Stimulated activated naive CD8-positive, alpha-beta T cell treated with anti-CD3 and anti-CD28 coated beads, Interleukin-15, Interleukin-2, amounts not matched to agents 100 ng/mL and 50 ng/mL, for 24 hours (primary cell): ENCODE measurements around the gene RNF145.
"Not testable (repeated sequence)": the region's sequence is repeated elsewhere in the genome, so short reads cannot be mapped to it uniquely, and the experiment has no call there.

Experiments
- H3K27ac Mint-ChIP-seq: one replicate; pipeline ENCODE4 v1.8.0; 2021; ENCODE audit warnings: mild to moderate bottlenecking, mixed read lengths
- H3K27me3 Mint-ChIP-seq: one replicate; pipeline ENCODE4 v1.8.0; 2021; ENCODE audit warnings: mixed read lengths
- H3K36me3 Mint-ChIP-seq: one replicate; pipeline ENCODE4 v1.8.0; 2021; ENCODE audit warnings: low read depth, mixed read lengths
- H3K4me1 Mint-ChIP-seq: one replicate; pipeline ENCODE4 v1.8.0; 2021; ENCODE audit warnings: low read depth, mixed read lengths
- H3K4me3 Mint-ChIP-seq: one replicate; pipeline ENCODE4 v1.8.0; 2021; ENCODE audit warnings: mild to moderate bottlenecking, mixed read lengths
- H3K9me3 Mint-ChIP-seq: one replicate; pipeline ENCODE4 v1.8.0; 2021; ENCODE audit warnings: mixed read lengths

Gene RNF145

GRCh38 chr5:159166416-159166815 is 42.9 kb downstream of the RNF145 start:
- Mint-ChIP-seq H3K27me3 (no peaks in the 10 kb centered on the region), H3K27ac (no peak overlapping the region), H3K9me3 (no peaks in the 10 kb centered on the region), H3K36me3 (peaks cover 51% of the 10 kb centered on the region), H3K4me1 (peaks cover 45% of the 10 kb centered on the region), H3K4me3 (no peak overlapping the region)

GRCh38 chr5:159163701-159164046 is 45.7 kb downstream of the RNF145 start:
- Mint-ChIP-seq H3K36me3 (peaks cover 66% of the 10 kb centered on the region), H3K27me3 (no peaks in the 10 kb centered on the region), H3K4me3 (no peak overlapping the region), H3K4me1 (peaks cover 53% of the 10 kb centered on the region), H3K9me3 (no peaks in the 10 kb centered on the region), H3K27ac (peak overlapping the region; percentile 74)

GRCh38 chr5:159163027-159163700 is 46.2 kb downstream of the RNF145 start:
- Mint-ChIP-seq H3K36me3 (peaks cover 71% of the 10 kb centered on the region), H3K27ac (peak overlapping the region; percentile 74), H3K4me3 (no peak overlapping the region), H3K9me3 (no peaks in the 10 kb centered on the region), H3K27me3 (no peaks in the 10 kb centered on the region), H3K4me1 (peaks cover 58% of the 10 kb centered on the region)

- H3K9me3 Mint-ChIP-seq, result no peaks in the 10 kb centered on the region
- H3K27me3 Mint-ChIP-seq, result no peaks in the 10 kb centered on the region
- peaks cover 71% of the 10 kb centered on the region for H3K4me1 Mint-ChIP-seq
- H3K27ac Mint-ChIP-seq, result peak overlapping the region; percentile 92
- H3K36me3 Mint-ChIP-seq, result peaks cover 68% of the 10 kb centered on the region
- H3K4me3 Mint-ChIP-seq, result peak overlapping the region; percentile 42
Observed at GRCh38 chr5:159161361-159162214, 47.8 kb downstream of the RNF145 start.

- Mint-ChIP-seq H3K4me1 (peaks cover 67% of the 10 kb centered on the region), H3K27ac (peak overlapping the region; percentile 28), H3K36me3 (peaks cover 65% of the 10 kb centered on the region)
- not testable (repeated sequence) for H3K9me3 Mint-ChIP-seq, H3K27me3 Mint-ChIP-seq, H3K4me3 Mint-ChIP-seq
Observed at GRCh38 chr5:159158553-159159091, 50.7 kb downstream of the RNF145 start.

GRCh38 chr5:159157552-159157951 is 51.8 kb downstream of the RNF145 start:
- Mint-ChIP-seq H3K36me3 (peaks cover 58% of the 10 kb centered on the region), H3K27ac (no peak overlapping the region), H3K9me3 (no peaks in the 10 kb centered on the region), H3K4me3 (no peak overlapping the region), H3K4me1 (peaks cover 56% of the 10 kb centered on the region), H3K27me3 (no peaks in the 10 kb centered on the region)

GRCh38 chr5:159156426-159157238 is 52.7 kb downstream of the RNF145 start:
- Mint-ChIP-seq H3K27me3 (no peaks in the 10 kb centered on the region), H3K27ac (peak overlapping the region; percentile 33), H3K9me3 (no peaks in the 10 kb centered on the region), H3K4me1 (peaks cover 50% of the 10 kb centered on the region), H3K4me3 (no peak overlapping the region), H3K36me3 (peaks cover 52% of the 10 kb centered on the region)

- Mint-ChIP-seq H3K9me3 (no peaks in the 10 kb centered on the region), H3K36me3 (peaks cover 46% of the 10 kb centered on the region), H3K27ac (no peak overlapping the region), H3K27me3 (no peaks in the 10 kb centered on the region), H3K4me1 (peaks cover 44% of the 10 kb centered on the region), H3K4me3 (no peak overlapping the region)
Observed at GRCh38 chr5:159155960-159156359, 53.4 kb downstream of the RNF145 start.

GRCh38 chr5:159152876-159153275 is 56.5 kb downstream of the RNF145 start:
- Mint-ChIP-seq H3K27ac (no peak overlapping the region), H3K36me3 (peaks cover 19% of the 10 kb centered on the region), H3K9me3 (no peaks in the 10 kb centered on the region), H3K27me3 (no peaks in the 10 kb centered on the region), H3K4me1 (peaks cover 23% of the 10 kb centered on the region), H3K4me3 (no peak overlapping the region)

- Mint-ChIP-seq H3K4me3 (no peak overlapping the region), H3K27me3 (peaks cover 7% of the 10 kb centered on the region)
Observed at GRCh38 chr5:159149085-159149484, 60.3 kb downstream of the RNF145 start.

GRCh38 chr5:159147976-159148375 is 61.4 kb downstream of the RNF145 start:
- H3K9me3 Mint-ChIP-seq, result no peaks in the 10 kb centered on the region
- no peak overlapping the region for H3K27ac Mint-ChIP-seq
- no peaks in the 10 kb centered on the region for H3K4me1 Mint-ChIP-seq
- H3K27me3 Mint-ChIP-seq, result peaks cover 16% of the 10 kb centered on the region
- no peak overlapping the region for H3K4me3 Mint-ChIP-seq
- H3K36me3 Mint-ChIP-seq, result no peaks in the 10 kb centered on the region

More at GRCh38 chr5:159149085-159149484, 60.3 kb downstream of the RNF145 start:
- H3K4me1 Mint-ChIP-seq, result no peaks in the 10 kb centered on the region
- H3K9me3 Mint-ChIP-seq, result no peaks in the 10 kb centered on the region
- no peak overlapping the region for H3K27ac Mint-ChIP-seq
- H3K36me3 Mint-ChIP-seq, result no peaks in the 10 kb centered on the region

- Mint-ChIP-seq H3K4me3 (no peak overlapping the region), H3K27ac (no peak overlapping the region), H3K4me1 (no peaks in the 10 kb centered on the region), H3K27me3 (peaks cover 23% of the 10 kb centered on the region), H3K36me3 (no peaks in the 10 kb centered on the region), H3K9me3 (no peaks in the 10 kb centered on the region)
Observed at GRCh38 chr5:159146839-159147238, 62.5 kb downstream of the RNF145 start.

GRCh38 chr5:159145160-159145559 is 64.2 kb downstream of the RNF145 start:
- not testable (repeated sequence) for H3K36me3 Mint-ChIP-seq, H3K9me3 Mint-ChIP-seq, H3K4me3 Mint-ChIP-seq, H3K27ac Mint-ChIP-seq, H3K4me1 Mint-ChIP-seq
- peaks cover 36% of the 10 kb centered on the region for H3K27me3 Mint-ChIP-seq

GRCh38 chr5:159139802-159140201 is 69.6 kb downstream of the RNF145 start:
- no peaks in the 10 kb centered on the region for H3K4me1 Mint-ChIP-seq
- no peak overlapping the region for H3K27ac Mint-ChIP-seq
- peaks cover 41% of the 10 kb centered on the region for H3K27me3 Mint-ChIP-seq
- H3K9me3 Mint-ChIP-seq, result no peaks in the 10 kb centered on the region
- H3K36me3 Mint-ChIP-seq, result no peaks in the 10 kb centered on the region
- H3K4me3 Mint-ChIP-seq, result no peak overlapping the region
